AG10803 (cell line): ENCODE data around the gene VPS25.

Experiments used
- DNase-seq: peaks from one replicate; pipeline ENCODE4 v3.0.0; 2010; ENCODE audit warnings: low read depth
- H3K4me3 ChIP-seq: 2 replicates; pipeline ENCODE4 v1.5.1; 2011; ENCODE audit warnings: mild to moderate bottlenecking, low read length, control low read depth
- CTCF ChIP-seq: conservative IDR thresholded peaks from 2 replicates; pipeline ENCODE4 v1.5.1; 2011; ENCODE audit warnings: mild to moderate bottlenecking, low read length, control low read depth, inconsistent platforms

The VPS25 gene

GRCh38 chr17:42809250-42809649, 36.0 kb downstream of the VPS25 start:
- DNase-seq = peak; percentile 92
- no peak overlapping the region for H3K4me3 ChIP-seq
- no peak for TF ChIP-seq CTCF

GRCh38 chr17:42814633-42815399, 41.6 kb downstream of the VPS25 start:
- peak; percentile 95 for DNase-seq
- no peak for TF ChIP-seq CTCF
- no peak overlapping the region; the same call in 1 of the 2 replicates for H3K4me3 ChIP-seq

- peak; percentile 55 for DNase-seq
- H3K4me3 ChIP-seq = no peak overlapping the region
- no peak for TF ChIP-seq CTCF
Measured at GRCh38 chr17:42817866-42818265, 44.6 kb downstream of the VPS25 start.

GRCh38 chr17:42818379-42818778, 45.1 kb downstream of the VPS25 start:
- no peak overlapping the region for H3K4me3 ChIP-seq
- peak; percentile 36 for DNase-seq

GRCh38 chr17:42819939-42820535, 46.8 kb downstream of the VPS25 start:
- H3K4me3 ChIP-seq = no peak overlapping the region
- DNase-seq = peak; percentile 38
- peak; percentile 64 for TF ChIP-seq CTCF

More at GRCh38 chr17:42818379-42818778, 45.1 kb downstream of the VPS25 start:
- no peak for TF ChIP-seq CTCF

- no peak overlapping the region for H3K4me3 ChIP-seq
- no peak for DNase-seq
- no peak for TF ChIP-seq CTCF
Measured at GRCh38 chr17:42821176-42821575, 47.9 kb downstream of the VPS25 start.

- no peak overlapping the region for H3K4me3 ChIP-seq
- no peak for TF ChIP-seq CTCF
- no peak for DNase-seq
Measured at GRCh38 chr17:42827472-42827871, 54.2 kb downstream of the VPS25 start.
